ENCODE results near the gene PRPF8. TPM values are rescaled to one million over a fixed set of nuclear protein-coding genes. Genes with fewer than 3 reads are reported as not detected.
A peak's percentile ranks its signal among the peaks of the same experiment; 100 is the strongest.
"Not testable (repeated sequence)": the region's sequence is repeated elsewhere in the genome, so short reads cannot be mapped to it uniquely, and the experiment has no call there.

PRPF8 gene
- total RNA-seq, 4 donors from 2014 or later = 111 to 195 (median 161) TPM

GRCh38 chr17:1676401-1676800, 8.3 kb downstream of the PRPF8 start:
- peaks cover 18 to 100% of the 10 kb centered on the region in 2 donors for H3K36me3 ChIP-seq
- H3K4me1 ChIP-seq = peaks cover 0 to 11% (median 0%) of the 10 kb centered on the region in 3 donors
- no peak overlapping the region for H3K27ac ChIP-seq
- H3K4me3 ChIP-seq = no peak overlapping the region
- no peaks in the 10 kb centered on the region for H3K27me3 ChIP-seq
- TF ChIP-seq POLR2AphosphoS5 (IDR thresholded peaks at IDR 0.05) (no peak), POLR2A (IDR thresholded peaks at IDR 0.05) (no peak), CTCF (IDR thresholded peaks at IDR 0.05) (no peak), EP300 (IDR thresholded peaks at IDR 0.05) (no peak)
- no peaks in the 10 kb centered on the region for H3K9me3 ChIP-seq
- WGBS, 2 donors (ENCODE audit: low coverage in 1 of 2) = 85 to 90% methylated on average over 2 to 10 of the region's 13 CpGs
- no peak for ATAC-seq

GRCh38 chr17:1673041-1673785, 11.5 kb downstream of the PRPF8 start:
- no peak for ATAC-seq
- Histone ChIP-seq H3K4me1 (peaks cover 0 to 24% (median 4%) of the 10 kb centered on the region in 3 donors), H3K36me3 (peaks cover 18 to 96% of the 10 kb centered on the region in 2 donors), H3K9me3 (no peaks in the 10 kb centered on the region), H3K4me3 (no peak overlapping the region), H3K27ac (no peak overlapping the region), H3K27me3 (no peaks in the 10 kb centered on the region)
- TF ChIP-seq POLR2AphosphoS5 (IDR thresholded peaks at IDR 0.05) = no peak
- no peak for TF ChIP-seq POLR2A (IDR thresholded peaks at IDR 0.05)
- no peak for TF ChIP-seq CTCF (IDR thresholded peaks at IDR 0.05)
- no peak for TF ChIP-seq EP300 (IDR thresholded peaks at IDR 0.05)
- 85 to 86% methylated on average over 10 to 12 of the region's 26 CpGs for WGBS, 2 donors (ENCODE audit: low coverage in 1 of 2)

GRCh38 chr17:1663934-1664333, 20.7 kb downstream of the PRPF8 start:
- H3K27me3 ChIP-seq = not testable (repeated sequence)

GRCh38 chr17:1661045-1661444, 23.6 kb downstream of the PRPF8 start:
- no peak overlapping the region for H3K4me3 ChIP-seq
- H3K27ac ChIP-seq = no peak overlapping the region
- no peaks in the 10 kb centered on the region for H3K9me3 ChIP-seq
- 60 to 80% methylated on average over 2 of the region's 12 CpGs for WGBS, 2 donors (ENCODE audit: low coverage in 1 of 2)
- H3K4me1 ChIP-seq = no peaks in the 10 kb centered on the region
- no peak for ATAC-seq
- H3K36me3 ChIP-seq = peaks cover 26 to 100% of the 10 kb centered on the region in 2 donors
- H3K27me3 ChIP-seq = no peaks in the 10 kb centered on the region
- TF ChIP-seq POLR2A (IDR thresholded peaks at IDR 0.05) (no peak), POLR2AphosphoS5 (IDR thresholded peaks at IDR 0.05) (no peak), EP300 (IDR thresholded peaks at IDR 0.05) (no peak), CTCF (IDR thresholded peaks at IDR 0.05) (no peak)

More at GRCh38 chr17:1663934-1664333, 20.7 kb downstream of the PRPF8 start:
- Histone ChIP-seq H3K36me3 (peaks cover 20 to 100% of the 10 kb centered on the region in 2 donors), H3K4me1 (peaks cover 0 to 22% (median 7%) of the 10 kb centered on the region in 3 donors), H3K27ac (peak overlapping the region in 2 of 4 donors; percentile 3 to 26)
- WGBS, 2 donors (ENCODE audit: low coverage in 1 of 2) = 85 to 89% methylated on average over 5 of the region's 5 CpGs
- H3K9me3 ChIP-seq, ATAC-seq, H3K4me3 ChIP-seq: not testable (repeated sequence)

GRCh38 chr17:1658100-1658499, 26.6 kb downstream of the PRPF8 start:
- no peak overlapping the region for H3K4me3 ChIP-seq
- no peaks in the 10 kb centered on the region for H3K27me3 ChIP-seq
- H3K9me3 ChIP-seq = no peaks in the 10 kb centered on the region
- H3K36me3 ChIP-seq = peaks cover 31 to 100% of the 10 kb centered on the region in 2 donors
- TF ChIP-seq POLR2A (IDR thresholded peaks at IDR 0.05) = no peak
- TF ChIP-seq POLR2AphosphoS5 (IDR thresholded peaks at IDR 0.05) = no peak
- no peak for TF ChIP-seq CTCF (IDR thresholded peaks at IDR 0.05)
- no peak for TF ChIP-seq EP300 (IDR thresholded peaks at IDR 0.05)
- WGBS, 2 donors (ENCODE audit: low coverage in 1 of 2) = 71 to 83% methylated on average over 5 of the region's 9 CpGs
- H3K4me1 ChIP-seq = no peaks in the 10 kb centered on the region
- H3K27ac ChIP-seq = no peak overlapping the region
- no peak for ATAC-seq

All from gastroesophageal sphincter (tissue), 4 donors.